ENCODE results near the gene KCNJ3.
"Not testable (repeated sequence)": the region's sequence is repeated elsewhere in the genome, so short reads cannot be mapped to it uniquely, and the experiment has no call there.

The KCNJ3 gene

DNA sequence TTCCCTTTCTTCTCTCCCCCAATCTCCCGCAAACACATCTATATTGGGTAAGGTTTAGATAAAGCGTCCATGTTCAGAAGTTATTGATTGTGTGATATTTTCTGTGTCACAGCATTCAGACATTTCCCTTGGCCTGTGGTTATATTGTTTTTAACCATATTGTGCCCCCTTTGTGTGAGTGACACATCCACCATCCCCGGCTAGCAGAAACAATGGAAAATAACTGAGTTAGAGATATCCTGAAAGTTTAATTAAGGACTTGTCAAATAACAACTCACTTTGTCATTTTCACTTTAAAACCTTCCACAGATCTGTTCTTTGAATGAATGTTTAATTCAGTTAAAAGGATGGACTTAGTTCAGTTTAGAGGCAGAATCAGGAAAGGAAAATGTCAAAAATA is 151.0 kb downstream of the KCNJ3 start:
- DNase-seq (ENCODE audit: low read depth): no peak
- TF ChIP-seq, protein P1, sequence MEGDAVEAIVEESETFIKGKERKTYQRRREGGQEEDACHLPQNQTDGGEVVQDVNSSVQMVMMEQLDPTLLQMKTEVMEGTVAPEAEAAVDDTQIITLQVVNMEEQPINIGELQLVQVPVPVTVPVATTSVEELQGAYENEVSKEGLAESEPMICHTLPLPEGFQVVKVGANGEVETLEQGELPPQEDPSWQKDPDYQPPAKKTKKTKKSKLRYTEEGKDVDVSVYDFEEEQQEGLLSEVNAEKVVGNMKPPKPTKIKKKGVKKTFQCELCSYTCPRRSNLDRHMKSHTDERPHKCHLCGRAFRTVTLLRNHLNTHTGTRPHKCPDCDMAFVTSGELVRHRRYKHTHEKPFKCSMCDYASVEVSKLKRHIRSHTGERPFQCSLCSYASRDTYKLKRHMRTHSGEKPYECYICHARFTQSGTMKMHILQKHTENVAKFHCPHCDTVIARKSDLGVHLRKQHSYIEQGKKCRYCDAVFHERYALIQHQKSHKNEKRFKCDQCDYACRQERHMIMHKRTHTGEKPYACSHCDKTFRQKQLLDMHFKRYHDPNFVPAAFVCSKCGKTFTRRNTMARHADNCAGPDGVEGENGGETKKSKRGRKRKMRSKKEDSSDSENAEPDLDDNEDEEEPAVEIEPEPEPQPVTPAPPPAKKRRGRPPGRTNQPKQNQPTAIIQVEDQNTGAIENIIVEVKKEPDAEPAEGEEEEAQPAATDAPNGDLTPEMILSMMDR (IDR thresholded peaks at IDR 0.05; ENCODE audit: insufficient read depth, low read depth, low read length, missing control alignments): no peak
- no peak overlapping the region for H3K4me3 ChIP-seq (ENCODE audit: low read length)

DNA sequence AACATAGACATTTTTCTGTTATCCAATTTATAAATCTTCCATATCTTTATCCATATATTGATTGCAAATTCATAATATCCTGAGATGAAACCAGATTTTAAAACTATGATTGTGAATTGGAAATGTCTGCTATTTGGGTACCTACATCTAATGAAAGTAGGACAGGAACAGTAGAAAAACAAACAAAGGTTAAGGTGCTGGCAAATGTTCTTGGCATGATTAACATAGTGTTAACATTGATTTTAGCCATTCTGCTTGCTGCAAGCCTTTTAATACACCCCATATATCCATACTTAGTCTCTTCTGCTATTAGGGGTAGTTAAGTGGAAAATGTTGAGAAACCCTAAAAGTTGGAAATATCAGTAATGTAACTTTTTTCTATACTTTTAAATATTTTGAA is 152.0 kb downstream of the KCNJ3 start:
- TF ChIP-seq, protein P1 (IDR thresholded peaks at IDR 0.05; ENCODE audit: insufficient read depth, low read depth, low read length, missing control alignments): no peak
- no peak for DNase-seq (ENCODE audit: low read depth)
- no peak overlapping the region for H3K4me3 ChIP-seq (ENCODE audit: low read length)

DNA sequence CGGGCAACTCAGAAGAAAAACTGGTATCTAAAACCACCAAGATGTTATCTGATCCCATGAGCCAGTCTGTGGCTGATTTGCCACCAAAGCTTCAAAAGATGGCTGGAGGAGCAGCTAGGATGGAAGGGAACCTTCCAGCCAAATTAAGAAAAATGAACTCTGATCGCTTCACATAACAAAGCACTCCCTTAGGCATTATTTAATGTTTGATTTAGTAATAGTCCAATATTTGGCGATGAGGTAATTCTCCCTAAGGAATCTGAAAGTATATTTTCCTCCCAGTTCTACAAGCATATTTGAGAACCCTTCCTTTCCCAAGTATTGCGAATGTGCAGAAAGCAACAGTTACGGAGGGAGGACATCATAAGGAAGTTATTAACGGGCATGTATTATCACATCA is 156.6 kb downstream of the KCNJ3 start:
- no peak for DNase-seq (ENCODE audit: low read depth)

DNA sequence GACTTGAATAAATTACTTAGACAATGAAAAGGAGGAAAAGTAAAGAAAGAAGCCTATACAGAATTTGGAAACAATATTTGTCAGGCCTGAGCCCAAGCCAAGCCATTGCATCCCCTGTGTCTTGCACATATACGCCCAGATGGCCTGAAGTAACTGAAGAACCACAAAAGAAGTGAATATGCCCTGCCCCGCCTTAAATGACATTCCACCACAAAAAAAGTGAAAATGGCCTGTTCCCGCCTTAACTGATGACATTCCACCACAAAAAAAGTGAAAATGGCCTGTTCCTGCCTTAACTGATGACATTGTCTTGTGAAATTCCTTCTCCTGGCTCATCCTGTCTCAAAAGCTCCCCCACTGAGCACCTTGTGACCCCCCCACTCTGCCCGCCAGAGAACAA is 168.7 kb downstream of the KCNJ3 start:
- H3K4me3 ChIP-seq (ENCODE audit: low read length): not testable (repeated sequence)

More for the DNA sequence above, 156.6 kb downstream of the KCNJ3 start:
- TF ChIP-seq, protein P1 (IDR thresholded peaks at IDR 0.05; ENCODE audit: insufficient read depth, low read depth, low read length, missing control alignments): no peak
- H3K4me3 ChIP-seq (ENCODE audit: low read length): no peak overlapping the region

DNA sequence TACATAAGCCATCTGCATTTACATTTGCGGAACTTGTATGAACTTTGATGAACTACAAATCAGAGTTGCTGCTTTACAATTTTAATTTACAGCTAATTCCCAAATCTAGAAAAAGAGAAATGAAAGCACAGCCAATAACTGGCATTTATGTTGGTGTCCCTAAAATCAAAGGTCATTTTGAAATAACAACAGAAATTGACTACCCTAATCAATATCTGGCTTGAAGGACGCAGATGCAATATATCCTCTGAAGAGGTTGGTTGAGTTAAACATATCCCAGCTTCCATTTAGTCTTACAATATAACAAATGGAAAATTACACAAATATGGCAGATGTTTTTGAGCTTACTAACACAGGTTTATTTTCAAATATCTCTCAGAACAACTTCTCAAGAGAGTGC is 177.5 kb downstream of the KCNJ3 start:
- no peak for DNase-seq (ENCODE audit: low read depth)
- no peak overlapping the region for H3K4me3 ChIP-seq (ENCODE audit: low read length)
- TF ChIP-seq, protein P1 (IDR thresholded peaks at IDR 0.05; ENCODE audit: insufficient read depth, low read depth, low read length, missing control alignments): no peak

More for the DNA sequence above, 168.7 kb downstream of the KCNJ3 start:
- DNase-seq (ENCODE audit: low read depth): not testable (repeated sequence)

DNA sequence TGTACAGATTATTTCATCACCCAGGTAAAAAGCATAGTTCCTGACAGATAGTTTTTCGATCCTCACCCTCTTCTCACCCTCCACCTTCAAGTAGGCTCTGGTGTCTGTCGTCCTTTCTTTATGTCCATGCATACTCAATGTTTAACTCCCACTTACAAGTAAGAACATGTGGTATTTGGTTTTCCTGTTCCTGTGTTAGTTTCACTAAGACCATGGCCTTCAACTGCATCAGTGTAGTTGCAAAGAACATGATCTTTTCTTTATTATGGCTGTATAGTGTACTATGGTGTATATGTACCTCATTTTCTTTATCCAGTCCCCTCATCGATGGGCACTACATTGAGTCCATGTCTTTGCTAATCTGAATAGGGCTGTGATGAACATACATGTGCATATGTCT is 184.2 kb downstream of the KCNJ3 start:
- no peak for DNase-seq (ENCODE audit: low read depth)
- no peak overlapping the region for H3K4me3 ChIP-seq (ENCODE audit: low read length)
- TF ChIP-seq, protein P1 (IDR thresholded peaks at IDR 0.05; ENCODE audit: insufficient read depth, low read depth, low read length, missing control alignments): no peak

DNA sequence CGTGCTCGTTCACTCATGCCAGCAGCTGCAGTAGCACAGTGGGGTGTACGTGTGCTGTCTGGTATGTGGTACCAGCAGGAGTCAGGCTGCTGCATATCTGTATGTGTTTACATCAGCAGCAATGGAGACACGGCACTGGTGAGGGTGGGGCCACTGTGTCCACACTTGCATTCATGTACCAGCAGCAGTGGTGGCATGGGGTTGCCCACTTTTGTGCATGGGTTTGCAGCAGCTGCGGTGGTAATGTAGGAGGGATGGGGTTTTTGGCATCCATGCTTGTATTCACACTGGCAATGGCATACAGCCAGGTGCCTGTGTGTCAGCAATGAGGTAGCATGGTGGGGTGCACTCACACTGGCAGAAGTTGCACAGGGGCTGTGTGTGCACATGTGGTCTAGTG is 187.8 kb downstream of the KCNJ3 start:
- TF ChIP-seq, protein P1 (IDR thresholded peaks at IDR 0.05; ENCODE audit: insufficient read depth, low read depth, low read length, missing control alignments): no peak
- H3K4me3 ChIP-seq (ENCODE audit: low read length): no peak overlapping the region

More for the DNA sequence above, 187.8 kb downstream of the KCNJ3 start:
- DNase-seq (ENCODE audit: low read depth): no peak

Data from epithelial cell of esophagus (primary cell).